Right lobe of liver (tissue), 6 donors: ENCODE data around the gene UNC5CL. TPM values are rescaled to one million over a fixed set of nuclear protein-coding genes. Genes with fewer than 3 reads are reported as not detected.

Experiments used
- ATAC-seq, 4 donors: fragments of 200-7000 bp; cut with Tn5 transposase; one replicate each; pipeline ENCODE4 v1.9.1; 2020; ENCODE audit warnings: mild to moderate bottlenecking in 4 of 4, moderate library complexity in 4 of 4
- DNase-seq, 3 donors: peaks; one replicate each; pipeline ENCODE4 v3.0.0-alpha.2; 2020
- H3K27ac ChIP-seq, 3 donors: fragments of 200-600 bp; one replicate each; pipeline ENCODE4 v1.8.0; 2022
- H3K27me3 ChIP-seq, 2 donors: fragments of 200-600 bp; one replicate each; pipeline ENCODE4 v1.8.0; 2022
- H3K36me3 ChIP-seq, 4 donors: fragments of 200-600 bp; sonication (generic) in 1 of 4; one replicate each; pipeline versions ENCODE4 v1.5.1 to v1.8.0; 2017 to 2022; ENCODE audit warnings: control low read depth in 1 of 4
- H3K4me1 ChIP-seq, 4 donors: fragments of 200-600 bp; sonication (generic) in 1 of 4; one replicate each; pipeline versions ENCODE4 v1.5.1 to v1.8.0; 2017 to 2022; ENCODE audit warnings: control low read depth in 1 of 4
- H3K4me3 ChIP-seq, 3 donors: fragments of 200-600 bp; one replicate each; pipeline ENCODE4 v1.8.0; 2022
- H3K9me3 ChIP-seq, 4 donors: fragments of 200-600 bp; sonication (generic) in 1 of 4; one replicate each; pipeline versions ENCODE4 v1.5.1 to v1.8.0; 2017 to 2022; ENCODE audit warnings: control low read depth in 1 of 4
- CTCF ChIP-seq, 4 donors: fragments of 200-600 bp in 3 of 4; fragments of 450-650 bp in 1 of 4; IDR thresholded peaks; one replicate each; pipeline versions ENCODE4 v1.5.1 to v1.8.0; 2016 to 2022; ENCODE audit warnings: antibody characterized with exemption in 4 of 4, mild to moderate bottlenecking in 2 of 4
- POLR2A ChIP-seq: fragments of 450-650 bp; IDR thresholded peaks from one replicate; pipeline ENCODE4 v1.6.1; 2017; ENCODE audit warnings: antibody characterized with exemption, mild to moderate bottlenecking
- WGBS: methylation state at CpG from one replicate; pipeline ENCODE4 v1.1.6; 2018; ENCODE audit warnings: low coverage, low lambda C conversion rate; ENCODE audit not compliant: insufficient coverage; ENCODE audit errors: missing lambda C conversion rate; 5-methylcytosine and 5-hydroxymethylcytosine counted together
- intact Hi-C, 2 donors: fragments of 100-400 bp; cut with DNase I; formaldehyde crosslinking; loops; one replicate each; pipeline versions ENCODE4 v1.11.2 to v1.14.1; 2022
- total RNA-seq, 6 experiments: library from RNA; depleted of rRNA in 2 of 6; stranded (reverse); fragments of >200 nt in 2 of 6; fragmentation: NEBNext Ultra II Directional in 3 of 6; extraction: Animal tissue kit (Norgen Biotek cat#: 25700) in 3 of 6; gene quantifications; one replicate each; pipeline versions ENCODE4 v1.1.0 to v1.2.4, GENCODE V29; 2016 to 2023
- donor health status: DM: no; HTN: yes; CAD: no.
- donor health status: DM: no; HTN: no; CAD: no.
- donor health status: DM: no; HTN: no; CAD: no.
- donor health status: DM: no; HTN: yes; CAD: no.
- donor health status: DM: no; HTN: yes; CAD: no.

UNC5CL gene
- total RNA-seq, 6 experiments from 2014 or later = 5.0 to 35.7 (median 13.5) TPM

DNA sequence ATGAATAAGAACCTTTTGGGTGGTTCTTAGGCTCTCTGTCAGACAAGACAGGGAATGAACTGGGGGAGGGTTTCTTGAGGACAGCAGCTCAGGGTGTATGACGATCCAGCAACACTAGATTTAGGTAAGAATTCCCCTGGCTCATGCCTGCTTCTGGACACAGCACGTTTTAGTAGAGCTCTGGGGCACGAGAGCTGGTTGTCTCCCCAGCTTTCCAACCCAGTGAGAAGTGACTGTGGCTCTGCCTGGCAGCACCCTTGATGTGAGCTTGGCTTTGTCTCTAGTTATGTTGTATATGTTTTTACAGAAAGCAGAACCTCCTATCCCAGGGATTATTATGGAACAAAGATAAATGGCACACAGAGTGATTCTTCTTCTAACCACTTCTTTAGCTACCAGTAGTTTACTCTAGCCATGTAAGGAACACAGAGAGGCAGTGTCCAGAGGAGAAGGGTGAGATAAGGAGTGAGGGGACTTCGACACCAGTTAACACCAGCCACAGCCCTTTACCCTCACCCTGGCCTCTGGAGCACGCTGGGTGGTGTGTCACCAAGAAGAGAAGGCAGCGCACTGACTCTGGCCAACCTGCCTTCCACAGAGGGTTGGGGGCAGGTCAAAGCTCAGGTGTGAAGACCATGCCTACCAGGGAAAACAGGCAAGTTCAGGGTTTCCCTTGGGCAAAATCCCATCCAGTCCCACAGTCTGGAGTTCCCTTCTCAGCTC, 17.9 kb upstream of the UNC5CL start:
- 90% methylated on average over 2 of the region's 6 CpGs for WGBS
- TF ChIP-seq CTCF (IDR thresholded peaks at IDR 0.05) (no peak), POLR2A (no peak)
- Histone ChIP-seq H3K27ac (no peak overlapping the region), H3K27me3 (no peaks in the 10 kb centered on the region), H3K4me1 (no peaks in the 10 kb centered on the region), H3K36me3 (no peaks in the 10 kb centered on the region), H3K9me3 (no peaks in the 10 kb centered on the region), H3K4me3 (no peak overlapping the region)
- DNase-seq (no peak), ATAC-seq (no peak)
- intact Hi-C loops = no loop called here

GRCh38 chr6:41055149-41055548, 16.1 kb upstream of the UNC5CL start:
- TF ChIP-seq CTCF (IDR thresholded peaks at IDR 0.05) = no peak
- no peak for TF ChIP-seq POLR2A

DNA sequence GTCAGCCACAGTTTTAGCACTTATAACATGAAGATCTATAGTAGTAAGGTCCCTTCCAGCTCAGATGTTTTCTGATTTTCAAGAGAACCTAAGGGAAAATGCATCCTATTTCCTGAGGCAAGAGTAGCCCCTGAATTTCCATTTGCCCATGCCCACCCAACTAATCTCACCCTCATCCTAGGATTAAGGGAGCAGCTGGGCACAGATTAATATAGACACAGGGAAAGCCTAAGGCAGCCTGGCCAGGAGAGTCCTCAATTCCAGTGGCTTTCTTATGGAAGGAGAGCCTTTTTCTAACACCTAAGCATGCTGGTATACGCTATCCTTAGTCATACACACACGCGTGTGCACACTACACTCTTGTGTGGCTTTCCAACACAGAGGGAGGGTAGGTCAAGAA, 15.5 kb upstream of the UNC5CL start:
- ATAC-seq (no peak), DNase-seq (no peak)
- Histone ChIP-seq H3K27me3 (no peaks in the 10 kb centered on the region), H3K36me3 (no peaks in the 10 kb centered on the region), H3K4me3 (no peak overlapping the region), H3K27ac (no peak overlapping the region), H3K4me1 (no peaks in the 10 kb centered on the region), H3K9me3 (no peaks in the 10 kb centered on the region)
- no peak for TF ChIP-seq POLR2A
- TF ChIP-seq CTCF (IDR thresholded peaks at IDR 0.05) = no peak
- intact Hi-C loops = no loop called here
- 100% methylated on average over 3 of the region's 3 CpGs for WGBS

More at GRCh38 chr6:41055149-41055548, 16.1 kb upstream of the UNC5CL start:
- H3K27me3 ChIP-seq = no peaks in the 10 kb centered on the region
- ATAC-seq = no peak
- H3K27ac ChIP-seq = no peak overlapping the region
- no peak for DNase-seq
- intact Hi-C loops = no loop called here
- H3K4me1 ChIP-seq = no peaks in the 10 kb centered on the region
- 49% methylated on average over 2 of the region's 3 CpGs for WGBS
- H3K9me3 ChIP-seq = no peaks in the 10 kb centered on the region
- no peaks in the 10 kb centered on the region for H3K36me3 ChIP-seq
- H3K4me3 ChIP-seq = no peak overlapping the region

DNA sequence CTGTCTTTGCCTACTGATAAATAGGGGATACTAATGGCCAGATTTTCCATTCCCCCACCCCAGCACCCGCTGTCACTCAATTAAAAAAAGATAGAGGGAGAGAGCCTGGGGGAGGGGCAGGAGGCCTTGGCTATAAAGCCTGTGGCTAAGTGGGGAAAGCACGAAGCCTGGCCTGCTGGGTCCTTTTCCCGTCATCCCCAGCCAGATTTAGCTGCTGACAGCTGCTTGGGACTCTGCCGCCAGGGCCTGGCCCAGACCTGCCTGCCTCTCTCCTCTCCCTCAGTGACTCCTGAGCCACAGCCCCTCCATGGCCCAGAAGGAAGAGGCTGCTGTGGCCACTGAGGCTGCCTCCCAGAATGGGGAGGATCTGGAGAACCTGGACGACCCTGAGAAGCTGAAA, 14.0 kb upstream of the UNC5CL start, which contains the start of gene APOBEC2:
Gene APOBEC2 (plus strand): TSS at position 162 of the 400 bp plus-strand sequence. CDS start 146 bp downstream, at position 308.
- TF ChIP-seq CTCF (IDR thresholded peaks at IDR 0.05) (no peak), POLR2A (no peak)
- intact Hi-C loops = no loop called here
- H3K4me3 ChIP-seq = no peak within 1 kb of the TSS
- DNase-seq (no peak), ATAC-seq (no peak)
- H3K27me3 ChIP-seq = no peaks in the 10 kb centered on the region
- H3K36me3 ChIP-seq = no peaks in the 10 kb centered on the region
- no peak within 1 kb of the TSS for H3K27ac ChIP-seq
- H3K4me1 ChIP-seq = no peaks in the 10 kb centered on the region
- WGBS = 67% methylated on average over 1 of the region's 5 CpGs
- H3K9me3 ChIP-seq = no peaks in the 10 kb centered on the region
